DMS153 treated with DMSO at 0.1 percent for 48 hours (cell line): ENCODE measurements around the gene CNBD2.
A peak's percentile ranks its signal among the peaks of the same experiment; 100 is the strongest.
"Not testable (repeated sequence)": the region's sequence is repeated elsewhere in the genome, so short reads cannot be mapped to it uniquely, and the experiment has no call there.

Source experiments
- DNase-seq: peaks from one replicate; lab custom pipeline; 2025; ENCODE audit not compliant: unreplicated experiment; lab: John Stamatoyannopoulos, UW

CNBD2 gene

DNA sequence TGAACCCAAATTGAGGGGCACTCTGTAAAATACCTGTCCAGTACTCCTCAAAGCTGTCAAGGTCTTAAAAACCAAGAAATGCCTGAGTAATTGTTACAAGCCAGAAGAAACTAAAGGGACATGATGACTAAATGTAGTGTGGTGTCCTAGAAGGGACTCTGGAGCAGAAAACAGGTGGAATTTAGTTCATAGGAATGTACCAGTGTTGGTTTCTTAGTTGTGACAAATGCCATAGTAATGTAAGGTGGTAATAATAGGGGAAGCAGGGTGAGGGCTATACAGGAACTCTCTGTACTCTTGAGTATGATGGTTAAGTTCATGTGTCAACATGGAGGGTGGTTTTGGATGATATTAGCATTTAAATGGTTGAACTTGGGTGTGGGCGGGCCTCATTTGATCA, 92.3 kb downstream of the CNBD2 start:
- no peak for DNase-seq

- no peak for DNase-seq
Measured at GRCh38 chr20:36061754-36062153, 93.4 kb downstream of the CNBD2 start.

DNA sequence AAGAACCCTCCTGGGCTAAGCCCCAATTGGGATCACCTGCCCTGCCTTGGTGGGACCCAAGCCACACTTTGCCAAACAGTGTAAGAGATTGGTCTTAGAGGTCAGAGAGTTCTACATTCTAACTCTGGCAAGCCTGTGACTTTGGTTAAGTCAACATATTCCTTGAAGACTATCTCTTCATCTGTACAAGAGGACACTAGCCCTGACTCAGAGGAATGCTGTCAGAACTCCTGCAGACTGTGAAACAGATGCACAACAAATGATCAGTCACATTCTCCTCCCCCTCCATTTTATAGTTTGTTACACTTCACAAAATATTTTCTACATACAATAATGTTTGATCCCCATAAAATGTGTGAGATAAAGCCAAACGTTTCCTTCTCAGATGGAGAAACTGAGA, 94.4 kb downstream of the CNBD2 start:
- no peak for DNase-seq

GRCh38 chr20:36063916-36064657, 95.7 kb downstream of the CNBD2 start:
- no peak for DNase-seq

GRCh38 chr20:36064658-36065426, 96.5 kb downstream of the CNBD2 start:
- DNase-seq, result peak; percentile 77

DNA sequence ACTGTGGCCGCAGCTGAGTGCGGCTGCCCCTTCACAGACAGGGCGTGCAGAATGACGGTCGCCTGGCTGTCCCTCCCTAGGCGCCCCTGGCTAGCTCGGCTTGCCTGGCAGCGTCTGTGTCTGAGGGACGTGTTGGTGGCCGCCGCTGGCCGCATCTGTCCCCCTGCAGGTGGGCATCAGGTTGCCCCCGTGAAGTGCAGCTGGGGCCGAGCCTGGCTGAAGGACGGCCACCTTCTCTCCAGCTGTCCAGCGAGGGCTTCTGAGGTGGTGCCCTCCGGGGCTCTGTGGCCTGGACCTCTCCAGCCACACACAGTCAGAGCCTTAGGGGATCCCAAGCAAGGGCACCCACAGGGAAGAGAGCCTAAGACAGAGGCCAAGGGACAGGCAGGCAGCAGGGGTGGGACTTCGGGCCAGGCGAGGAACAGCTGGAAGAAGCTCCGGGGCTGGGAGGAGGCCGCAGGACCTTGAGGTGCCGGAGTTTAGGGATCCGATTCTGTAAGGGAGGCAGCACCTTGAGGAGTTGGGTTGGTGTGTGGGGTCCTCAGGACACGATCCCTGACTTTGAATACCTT, 97.1 kb downstream of the CNBD2 start:
- no peak for DNase-seq

GRCh38 chr20:36066777-36067176, 98.4 kb downstream of the CNBD2 start:
- no peak for DNase-seq

DNA sequence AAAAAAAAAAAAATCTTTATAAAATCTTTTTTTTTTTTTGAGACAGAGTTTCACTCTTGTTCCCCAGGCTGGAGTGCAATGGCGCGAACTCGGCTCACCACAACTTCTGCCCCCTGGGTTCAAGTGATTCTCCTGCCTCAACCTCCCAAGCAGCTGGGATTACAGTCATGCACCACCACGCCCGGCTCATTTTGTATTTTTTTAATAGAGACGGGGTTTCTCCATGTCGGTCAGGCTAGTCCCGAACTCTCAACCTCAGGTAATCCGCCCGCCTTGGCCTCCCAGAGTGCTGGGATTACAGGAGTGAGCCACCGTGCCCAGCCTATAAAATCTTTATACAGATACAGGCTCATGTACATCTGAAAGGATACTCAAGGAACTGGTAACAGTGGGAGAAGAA, 100.1 kb downstream of the CNBD2 start:
- not testable (repeated sequence) for DNase-seq

GRCh38 chr20:36070451-36070850, 102.1 kb downstream of the CNBD2 start:
- no peak for DNase-seq

DNA sequence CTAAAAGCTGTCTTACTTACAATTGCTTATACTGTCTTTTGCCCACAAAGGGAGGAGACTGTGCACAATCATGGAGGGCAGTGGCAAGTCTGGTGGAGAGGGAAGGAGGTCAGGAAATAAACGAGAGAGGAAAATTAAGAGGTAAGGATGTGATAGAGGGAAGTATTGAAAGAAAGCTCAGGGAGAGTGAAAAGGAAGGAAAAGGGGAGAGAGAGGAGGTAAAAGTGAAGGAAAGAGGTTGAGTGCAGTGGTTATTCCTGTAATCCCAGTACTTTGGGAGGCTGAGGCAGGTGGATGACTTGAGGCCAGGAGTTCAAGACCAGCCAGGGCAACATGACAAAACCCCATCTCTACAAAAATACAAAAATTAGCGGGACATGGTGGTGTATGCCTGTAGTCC, 103.5 kb downstream of the CNBD2 start:
- DNase-seq, result no peak

- DNase-seq, result no peak
Measured at GRCh38 chr20:36074983-36075382, 106.6 kb downstream of the CNBD2 start.

DNA sequence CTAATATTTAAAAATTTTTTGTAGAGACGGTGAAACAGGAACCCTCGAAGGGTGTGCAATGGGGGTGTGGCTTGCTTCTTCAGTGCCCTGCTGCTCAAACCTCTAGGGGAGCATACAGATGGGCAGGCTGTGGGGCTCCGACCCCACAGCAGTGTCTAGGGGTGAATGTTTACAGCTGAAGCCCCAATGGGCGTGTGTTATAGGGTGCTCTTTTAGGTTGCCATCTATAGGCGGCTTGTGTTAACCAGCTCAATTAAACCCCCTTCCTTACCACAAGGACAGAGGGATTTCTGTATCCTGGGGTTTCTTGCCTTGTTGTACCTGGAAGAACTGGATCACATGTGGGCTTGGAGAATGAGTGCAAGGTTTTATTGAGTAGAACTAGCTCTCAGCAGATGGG, 109.4 kb downstream of the CNBD2 start:
- DNase-seq, result not testable (repeated sequence)

GRCh38 chr20:36079486-36079885, 111.1 kb downstream of the CNBD2 start:
- DNase-seq, result no peak

DNA sequence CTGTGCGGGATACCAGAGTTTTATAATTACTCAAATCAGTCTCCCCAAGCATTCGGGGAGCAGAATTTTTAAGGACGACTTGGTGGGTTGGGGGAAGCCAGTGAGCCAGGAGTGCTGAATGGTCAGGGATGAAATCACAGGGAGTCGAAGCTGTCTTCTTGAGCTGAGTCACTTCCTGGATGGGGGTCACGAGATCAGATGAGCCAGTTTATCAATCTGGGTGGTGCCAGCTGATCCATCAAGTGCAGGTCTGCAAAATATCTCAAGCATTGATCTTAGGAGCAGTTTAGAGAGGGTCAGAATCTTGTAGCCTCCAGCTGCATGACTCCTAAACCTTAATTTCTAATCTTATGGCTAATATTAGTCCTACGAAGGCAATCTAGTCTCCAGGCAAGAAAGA, 111.6 kb downstream of the CNBD2 start:
- not testable (repeated sequence) for DNase-seq
